ENCODE results near the gene NBEAL2. TPM values are rescaled to one million over a fixed set of nuclear protein-coding genes. Genes with fewer than 3 reads are reported as not detected.
A peak's percentile ranks its signal among the peaks of the same experiment; 100 is the strongest.
"Not testable (repeated sequence)": the region's sequence is repeated elsewhere in the genome, so short reads cannot be mapped to it uniquely, and the experiment has no call there.

The NBEAL2 gene
- total RNA-seq, 1 donor = 3.5 TPM

DNA sequence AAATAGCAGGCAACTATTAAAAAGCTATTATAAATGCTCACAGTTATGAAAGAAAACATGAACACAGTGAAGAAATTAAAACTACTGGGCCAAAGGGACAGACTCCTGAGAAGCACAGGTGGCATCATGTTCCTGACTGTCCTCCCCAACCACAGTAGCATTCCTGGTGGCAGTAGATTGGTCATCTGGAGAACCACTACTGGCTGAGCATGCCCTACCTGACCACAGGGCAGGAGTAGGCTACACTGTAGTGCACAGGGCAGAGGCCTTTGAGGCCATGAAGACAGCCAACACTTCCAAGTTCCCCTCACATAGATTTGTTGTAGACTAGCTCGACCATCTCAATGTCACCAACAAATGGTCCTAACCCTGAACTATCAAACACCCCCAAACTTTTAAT lies 49.2 kb downstream of the NBEAL2 start:
- H3K4me3 ChIP-seq (ENCODE audit: low read depth, low read length) = no peak overlapping the region
- DNase-seq (ENCODE audit: low read depth) = no peak
- no peak for TF ChIP-seq CTCF (IDR thresholded peaks at IDR 0.05; ENCODE audit: insufficient read depth, low read depth, low read length)

- H3K4me3 ChIP-seq (ENCODE audit: low read depth, low read length); DNase-seq (ENCODE audit: low read depth): not testable (repeated sequence)
Observed at GRCh38 chr3:47031041-47031440, 51.6 kb downstream of the NBEAL2 start.

DNA sequence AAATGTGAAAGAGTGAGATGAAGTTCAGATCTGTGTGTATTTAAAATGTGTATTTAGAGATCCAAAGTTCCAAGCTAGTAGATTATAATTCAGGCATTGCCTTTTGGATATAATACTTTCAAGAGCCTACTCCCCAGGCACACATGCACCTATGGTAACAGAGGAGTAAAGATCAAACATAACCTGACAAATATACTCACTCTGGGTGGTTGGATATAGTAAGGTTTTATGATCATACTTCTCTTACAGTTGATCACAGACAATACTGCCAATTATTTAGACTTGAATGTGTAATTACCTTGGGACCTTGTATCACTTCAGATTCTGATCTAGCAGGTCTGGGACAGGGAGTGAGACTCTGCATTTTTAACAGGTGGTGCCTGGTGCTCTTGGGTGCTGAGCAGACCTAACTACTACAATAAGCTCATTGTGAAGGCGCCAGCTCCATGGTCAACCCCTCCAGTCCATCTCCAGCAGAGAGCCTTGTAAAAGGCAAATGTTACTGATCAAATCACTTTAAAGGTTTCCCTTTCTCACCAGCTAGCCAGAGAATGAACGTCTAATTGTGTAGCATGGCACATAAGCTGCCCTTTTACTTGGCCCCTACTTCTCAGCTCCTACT lies 55.5 kb downstream of the NBEAL2 start:
- DNase-seq (ENCODE audit: low read depth) = no peak
- no peak overlapping the region for H3K4me3 ChIP-seq (ENCODE audit: low read depth, low read length)
- TF ChIP-seq CTCF (IDR thresholded peaks at IDR 0.05; ENCODE audit: insufficient read depth, low read depth, low read length) = no peak

- TF ChIP-seq CTCF (IDR thresholded peaks at IDR 0.05; ENCODE audit: insufficient read depth, low read depth, low read length) = no peak
- peak; percentile 90 for DNase-seq (ENCODE audit: low read depth)
Observed at GRCh38 chr3:47035645-47036044, 56.2 kb downstream of the NBEAL2 start.

GRCh38 chr3:47036145-47036544 lies 56.7 kb downstream of the NBEAL2 start:
- no peak overlapping the region for H3K4me3 ChIP-seq (ENCODE audit: low read depth, low read length)
- DNase-seq (ENCODE audit: low read depth) = no peak
- TF ChIP-seq CTCF (IDR thresholded peaks at IDR 0.05; ENCODE audit: insufficient read depth, low read depth, low read length) = no peak

More at GRCh38 chr3:47035645-47036044, 56.2 kb downstream of the NBEAL2 start:
- no peak overlapping the region for H3K4me3 ChIP-seq (ENCODE audit: low read depth, low read length)

DNA sequence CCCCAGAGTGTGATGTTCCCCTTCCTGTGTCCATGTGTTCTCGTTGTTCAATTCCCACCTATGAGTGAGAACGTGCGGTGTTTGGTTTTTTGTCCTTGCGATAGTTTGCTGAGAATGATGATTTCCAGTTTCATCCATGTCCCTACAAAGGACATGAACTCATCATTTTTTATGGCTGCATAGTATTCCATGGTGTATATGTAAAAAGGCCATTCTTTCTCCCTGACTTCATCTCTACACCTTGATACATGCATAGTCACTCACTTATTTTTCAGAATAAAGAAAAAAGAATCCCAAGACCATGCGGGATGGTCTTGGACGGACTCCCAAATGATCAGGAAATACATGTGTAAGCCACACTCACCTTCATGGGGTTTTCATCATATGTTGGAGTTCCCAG lies 57.8 kb downstream of the NBEAL2 start:
- DNase-seq (ENCODE audit: low read depth); H3K4me3 ChIP-seq (ENCODE audit: low read depth, low read length): not testable (repeated sequence)

DNA sequence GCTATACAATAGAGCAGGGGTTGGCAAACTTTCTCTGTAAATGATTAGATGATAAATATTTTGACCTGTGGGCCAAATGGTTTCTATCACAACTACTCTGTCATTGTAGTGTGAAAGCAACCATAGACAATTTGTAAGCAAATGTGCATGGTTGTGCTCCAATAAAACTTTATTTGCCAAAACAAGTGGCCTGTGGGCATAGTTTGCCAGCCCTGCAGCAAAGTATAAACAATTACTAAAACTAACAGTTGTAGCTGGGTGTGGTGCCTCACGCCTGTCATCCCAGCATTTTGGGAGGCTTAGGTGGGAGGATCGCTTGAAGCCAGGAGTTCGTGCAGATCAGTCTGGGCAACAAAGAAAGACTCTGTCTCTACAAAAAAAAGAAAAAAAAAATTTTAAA lies 61.6 kb downstream of the NBEAL2 start:
- DNase-seq (ENCODE audit: low read depth) = no peak
- no peak for TF ChIP-seq CTCF (IDR thresholded peaks at IDR 0.05; ENCODE audit: insufficient read depth, low read depth, low read length)
- H3K4me3 ChIP-seq (ENCODE audit: low read depth, low read length) = no peak overlapping the region

GRCh38 chr3:47042231-47042791 lies 62.8 kb downstream of the NBEAL2 start:
- TF ChIP-seq CTCF (IDR thresholded peaks at IDR 0.05; ENCODE audit: insufficient read depth, low read depth, low read length) = no peak
- H3K4me3 ChIP-seq (ENCODE audit: low read depth, low read length) = no peak overlapping the region
- DNase-seq (ENCODE audit: low read depth) = no peak
